Measurements from ENCODE around the gene CLDN11. TPM values are rescaled to one million over a fixed set of nuclear protein-coding genes. Genes with fewer than 3 reads are reported as not detected.

The CLDN11 gene
- polyA plus RNA-seq, 3 donors = 0.11 TPM; not detected in 2

- H3K36me3 ChIP-seq (replicated peaks in 1 of 2; ENCODE audit: control insufficient read depth in 1 of 2, insufficient read depth in 2 of 2, low read length in 2 of 2) = no peaks in the 10 kb centered on the region
- no peak overlapping the region for H3K9ac ChIP-seq (ENCODE audit: insufficient read depth, low read length, poor library complexity, severe bottlenecking)
- no peak overlapping the region for H3K4me3 ChIP-seq (replicated peaks in 1 of 3; ENCODE audit: low read depth in 2 of 3, low read length in 3 of 3)
- H2AFZ ChIP-seq (ENCODE audit: insufficient read depth, low read depth, low read length, poor library complexity, severe bottlenecking) = no peak overlapping the region
- Mint-ChIP-seq H3K36me3 (no peaks in the 10 kb centered on the region), H3K4me1 (no peaks in the 10 kb centered on the region), H3K27ac (no peak overlapping the region), H3K27me3 (ENCODE audit: low read depth in 3 of 3) (peaks cover 10 to 12% (median 12%) of the 10 kb centered on the region in 3 donors), H3K9me3 (peaks cover 0 to 2% (median 0%) of the 10 kb centered on the region in 7 donors), H3K4me3 (no peak overlapping the region)
- 80% methylated on average over 1 of the region's 7 CpGs for WGBS (ENCODE audit: insufficient coverage)
- intact Hi-C loops (cut with micrococcal nuclease) = no loop called here
- no peaks in the 10 kb centered on the region for H3K79me2 ChIP-seq (ENCODE audit: insufficient read depth, low read length)
- no peaks in the 10 kb centered on the region for H3K4me1 ChIP-seq (ENCODE audit: control insufficient read depth in 1 of 2, insufficient read depth in 2 of 2, low read length in 2 of 2)
- H4K20me1 ChIP-seq (ENCODE audit: insufficient read depth, low read length) = no peaks in the 10 kb centered on the region
- DNase-seq = no peak
- H3K9me3 ChIP-seq (replicated peaks in 1 of 2; ENCODE audit: control insufficient read depth in 1 of 2, insufficient read depth in 1 of 2, low read length in 2 of 2) = no peaks in the 10 kb centered on the region
- H3K4me2 ChIP-seq (replicated peaks; ENCODE audit: extremely low read depth, low read length, poor library complexity, severe bottlenecking) = no peak overlapping the region
- H3K27me3 ChIP-seq (ENCODE audit: control insufficient read depth in 2 of 2, insufficient read depth in 2 of 2, low read length in 2 of 2) = peaks cover 0 to 3% of the 10 kb centered on the region in 2 donors
- no peak for TF ChIP-seq CTCF (IDR thresholded peaks at IDR 0.05)
- H3K27ac ChIP-seq (ENCODE audit: low read depth in 1 of 2, low read length in 2 of 2) = no peak overlapping the region
These were observed 49.0 kb downstream of the CLDN11 start for GRCh38 chr3:170467571-170468147.

- no peaks in the 10 kb centered on the region for H3K4me1 Mint-ChIP-seq
- H3K4me3 Mint-ChIP-seq = no peak overlapping the region
- Histone ChIP-seq H3K27me3 (ENCODE audit: control insufficient read depth in 2 of 2, insufficient read depth in 2 of 2, low read length in 2 of 2) (peaks cover 0 to 3% of the 10 kb centered on the region in 2 donors), H4K20me1 (ENCODE audit: insufficient read depth, low read length) (no peaks in the 10 kb centered on the region), H3K36me3 (replicated peaks in 1 of 2; ENCODE audit: control insufficient read depth in 1 of 2, insufficient read depth in 2 of 2, low read length in 2 of 2) (no peaks in the 10 kb centered on the region), H3K9me3 (replicated peaks in 1 of 2; ENCODE audit: control insufficient read depth in 1 of 2, insufficient read depth in 1 of 2, low read length in 2 of 2) (no peaks in the 10 kb centered on the region), H3K9ac (ENCODE audit: insufficient read depth, low read length, poor library complexity, severe bottlenecking) (no peak overlapping the region), H3K79me2 (ENCODE audit: insufficient read depth, low read length) (no peaks in the 10 kb centered on the region), H3K4me3 (replicated peaks in 1 of 3; ENCODE audit: low read depth in 2 of 3, low read length in 3 of 3) (no peak overlapping the region), H3K4me1 (ENCODE audit: control insufficient read depth in 1 of 2, insufficient read depth in 2 of 2, low read length in 2 of 2) (no peaks in the 10 kb centered on the region), H3K4me2 (replicated peaks; ENCODE audit: extremely low read depth, low read length, poor library complexity, severe bottlenecking) (no peak overlapping the region), H2AFZ (ENCODE audit: insufficient read depth, low read depth, low read length, poor library complexity, severe bottlenecking) (no peak overlapping the region), H3K27ac (ENCODE audit: low read depth in 1 of 2, low read length in 2 of 2) (no peak overlapping the region)
- H3K27me3 Mint-ChIP-seq (ENCODE audit: low read depth in 3 of 3) = peaks cover 9 to 13% (median 10%) of the 10 kb centered on the region in 3 donors
- 83% methylated on average over 2 of the region's 5 CpGs for WGBS (ENCODE audit: insufficient coverage)
- H3K9me3 Mint-ChIP-seq = peaks cover 0 to 4% (median 0%) of the 10 kb centered on the region in 7 donors
- no peak for DNase-seq
- no peak for TF ChIP-seq CTCF (IDR thresholded peaks at IDR 0.05)
- H3K36me3 Mint-ChIP-seq = no peaks in the 10 kb centered on the region
- intact Hi-C loops (cut with micrococcal nuclease) = no loop called here
- H3K27ac Mint-ChIP-seq = no peak overlapping the region
These were observed 50.7 kb downstream of the CLDN11 start for GRCh38 chr3:170469151-170470062.
